Measurements from ENCODE around the gene CNTD1. TPM values are rescaled to one million over a fixed set of nuclear protein-coding genes. Genes with fewer than 3 reads are reported as not detected.
A peak's percentile ranks its signal among the peaks of the same experiment; 100 is the strongest.

Gene CNTD1
- polyA plus RNA-seq, 4 donors: 1.4 to 3.6 (median 2.3) TPM

DNA sequence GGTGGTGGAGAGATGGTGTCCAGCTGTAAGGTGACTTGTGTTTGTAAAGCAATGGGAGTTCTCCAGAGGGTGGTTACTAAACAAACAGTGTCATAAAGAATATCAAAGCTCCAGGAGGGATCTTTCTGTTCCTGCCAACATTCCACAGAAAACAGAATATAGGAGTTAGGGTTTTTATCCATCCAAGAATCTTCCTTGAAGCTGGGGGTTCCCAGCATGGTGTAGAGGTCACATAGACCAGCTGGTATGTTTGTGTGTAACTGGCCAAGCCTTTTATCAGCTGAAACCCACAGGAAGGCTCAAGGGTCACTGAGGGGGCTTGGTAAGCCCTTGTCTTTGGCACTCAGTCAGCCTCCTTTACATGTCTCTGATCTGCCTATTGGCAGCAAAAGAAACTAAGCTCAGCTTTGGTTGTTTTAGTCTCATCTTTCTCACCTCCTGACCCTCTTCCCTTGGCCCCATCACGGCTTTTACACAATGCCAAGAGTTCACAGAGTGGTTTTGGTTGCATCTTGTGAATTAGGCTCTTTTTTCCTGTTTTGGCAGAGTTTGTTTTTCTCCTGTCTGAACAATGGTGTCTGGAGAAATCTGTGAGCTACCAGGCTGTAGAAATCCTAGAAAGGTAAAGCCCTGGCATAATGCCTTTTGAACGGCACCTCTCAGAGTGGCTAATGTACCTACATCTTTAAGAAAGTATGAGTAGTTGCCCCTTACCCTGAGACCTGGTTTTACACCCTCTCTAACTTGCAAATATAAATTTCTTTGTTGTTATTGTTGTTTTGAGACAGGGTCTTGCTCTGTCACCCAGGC lies 4.6 kb downstream of the CNTD1 start:
- DNase-seq (ENCODE audit: low read depth in 4 of 4, low spot score in 3 of 4): no peak

DNA sequence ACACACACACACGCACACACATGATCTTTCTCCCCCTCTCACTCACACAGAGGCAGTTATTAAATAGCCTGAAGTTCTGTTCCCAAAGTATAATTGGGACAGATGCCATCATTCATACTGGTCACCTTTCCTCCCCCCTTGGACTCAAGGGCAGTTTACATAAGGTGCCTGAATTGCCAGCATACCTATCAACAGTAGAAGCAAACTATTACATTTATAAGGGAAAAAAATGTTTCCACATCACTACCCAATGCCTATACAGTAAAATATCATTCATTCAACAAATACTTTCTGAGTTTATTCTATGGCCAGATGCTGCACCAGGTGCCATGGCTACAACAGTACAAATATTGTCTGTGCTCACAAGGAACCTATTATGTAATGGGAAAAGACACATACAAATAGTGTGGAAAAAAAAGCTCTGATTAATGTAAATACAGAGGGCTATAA lies 6.3 kb downstream of the CNTD1 start:
- no peak for DNase-seq (ENCODE audit: low read depth in 4 of 4, low spot score in 3 of 4)

DNA sequence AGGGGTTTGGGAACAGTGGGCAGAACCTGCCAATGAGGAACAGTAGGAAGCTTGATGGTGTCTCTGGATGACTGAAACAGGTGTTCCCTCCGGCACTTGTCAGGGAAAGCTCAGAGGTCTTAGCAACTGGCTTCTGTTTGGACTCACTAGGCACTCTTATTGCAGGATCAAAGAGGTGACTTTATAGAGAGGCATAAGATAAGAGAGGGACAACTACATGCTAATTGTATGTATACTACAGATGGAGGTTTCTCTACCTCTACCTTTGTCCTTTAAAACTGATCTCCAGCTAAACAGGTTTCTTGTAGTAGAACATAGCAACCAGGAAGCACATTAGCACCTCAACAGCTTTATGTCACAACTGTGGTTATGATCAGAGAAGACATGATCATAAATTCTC lies 7.6 kb downstream of the CNTD1 start:
- no peak for DNase-seq (ENCODE audit: low read depth in 4 of 4, low spot score in 3 of 4)

DNA sequence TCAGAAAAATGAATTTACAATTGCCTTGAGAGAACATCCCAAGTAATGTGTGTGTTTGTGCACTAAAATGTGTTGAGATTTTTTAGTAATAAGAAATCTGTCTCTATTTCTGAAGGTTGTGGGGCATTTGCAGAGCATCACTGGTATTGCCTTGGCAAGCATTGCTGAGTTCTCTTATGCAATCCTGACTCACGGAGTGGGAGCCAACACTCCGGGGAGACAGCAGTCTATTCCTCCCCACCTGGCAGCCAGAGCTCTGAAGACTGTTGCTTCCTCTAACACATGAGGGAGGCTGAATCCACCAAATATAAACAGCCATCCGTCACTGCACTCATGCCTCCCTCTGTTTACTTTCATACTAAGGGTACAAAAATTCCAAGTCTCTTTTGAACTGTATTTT lies 10.6 kb downstream of the CNTD1 start:
- DNase-seq (ENCODE audit: low read depth in 4 of 4, low spot score in 3 of 4): no peak

DNA sequence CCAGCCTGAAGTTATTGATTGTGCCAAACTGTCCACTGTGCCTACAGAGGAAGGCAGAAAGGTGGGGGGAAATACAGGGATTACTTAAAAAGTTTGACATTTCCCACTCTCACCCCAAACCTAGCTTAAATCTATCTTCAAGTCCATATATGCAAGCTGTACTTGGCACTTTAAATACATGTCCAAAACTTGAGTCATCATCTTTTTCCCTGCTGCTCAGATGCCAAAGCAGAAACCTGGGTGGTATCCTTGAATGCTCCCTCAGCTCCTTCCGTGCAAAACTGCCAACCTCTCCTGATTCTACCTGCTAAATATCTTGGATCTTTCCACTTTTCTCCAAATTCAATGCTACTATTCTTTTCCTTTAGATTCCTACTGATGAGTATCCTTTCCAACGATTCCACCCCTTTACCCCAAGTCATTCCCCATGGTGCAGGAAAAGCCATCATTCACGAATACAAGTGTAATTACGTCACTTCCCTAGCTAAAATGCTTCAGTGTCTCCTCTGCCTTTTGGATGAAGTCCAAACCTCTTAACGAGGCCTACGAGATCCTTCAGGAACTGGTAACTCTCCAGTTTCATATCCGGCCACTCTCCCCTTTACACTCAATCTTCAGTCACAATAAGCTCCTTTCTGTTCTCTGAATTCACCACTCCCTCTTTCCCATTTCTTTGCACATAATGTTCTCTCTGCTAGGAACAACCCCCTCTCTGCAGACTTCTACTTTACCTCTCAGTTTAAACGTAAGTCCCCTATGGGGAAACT lies 16.2 kb downstream of the CNTD1 start:
- DNase-seq (ENCODE audit: low read depth in 4 of 4, low spot score in 3 of 4): no peak

DNA sequence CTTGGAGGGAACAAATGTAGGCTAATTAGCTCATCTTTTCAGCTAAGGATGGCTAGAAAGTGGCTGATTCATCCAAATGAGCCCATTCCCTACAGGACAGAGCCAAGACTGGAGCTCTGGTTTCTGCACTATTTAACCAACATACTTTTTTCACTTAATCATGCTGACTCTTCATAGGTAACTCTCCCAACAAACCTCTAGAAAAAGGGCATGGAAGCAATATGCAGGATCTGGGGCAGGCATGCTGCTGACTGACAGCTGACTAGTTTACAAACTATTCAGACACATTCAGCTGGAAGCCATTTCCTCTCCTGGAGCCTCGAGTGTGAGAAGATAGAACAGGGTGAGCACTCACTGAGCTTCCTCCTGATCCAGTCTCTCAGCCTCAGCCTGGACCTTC lies 19.2 kb downstream of the CNTD1 start:
- no peak for DNase-seq (ENCODE audit: low read depth in 4 of 4, low spot score in 3 of 4)

DNA sequence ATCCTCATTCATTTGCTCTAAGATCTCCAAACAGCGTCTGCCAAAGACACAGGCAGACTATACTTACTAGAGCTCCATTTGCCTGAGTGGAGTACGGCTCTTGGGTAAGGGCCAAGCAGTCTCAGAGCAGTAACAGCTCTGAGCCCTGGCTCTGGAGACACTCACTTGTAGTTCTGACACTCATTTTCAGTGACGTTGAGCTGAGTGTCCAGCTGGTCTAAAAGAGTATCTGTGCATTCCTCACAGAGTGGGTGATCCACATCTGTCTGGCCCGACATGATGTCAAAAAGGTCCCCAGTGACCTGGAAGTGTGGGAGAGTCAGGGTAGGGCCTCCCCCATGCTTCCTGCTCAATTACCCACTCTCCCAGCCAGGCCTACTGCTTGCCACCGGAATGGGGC lies 19.7 kb downstream of the CNTD1 start:
- no peak for DNase-seq (ENCODE audit: low read depth in 4 of 4, low spot score in 3 of 4)

DNA sequence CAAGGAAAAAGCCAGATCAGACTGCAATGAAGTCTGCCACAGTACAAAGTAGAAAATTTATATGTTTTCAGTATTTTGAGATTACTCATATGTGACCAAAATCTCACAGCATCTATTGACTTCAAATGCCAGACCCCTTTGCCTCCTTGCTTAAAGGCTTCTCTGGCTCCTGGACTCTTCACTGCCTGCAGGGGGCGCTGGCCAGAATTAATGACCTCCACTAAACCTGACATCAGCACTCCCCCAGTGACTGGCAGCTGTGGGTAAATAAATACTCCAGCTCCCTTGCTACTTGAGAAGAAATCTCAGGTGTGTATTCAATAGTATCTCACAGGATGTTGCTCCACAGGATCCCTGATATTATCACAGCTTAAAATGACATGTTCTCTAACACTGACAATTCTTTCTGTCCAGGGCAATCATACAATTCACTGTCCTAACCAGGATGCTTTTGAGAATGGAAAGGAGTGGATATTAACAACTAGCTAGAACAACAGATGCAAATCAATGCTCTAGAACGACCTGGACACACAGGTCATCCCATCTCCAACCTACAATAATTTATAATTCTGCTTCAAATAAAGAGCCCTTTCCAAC lies 21.4 kb downstream of the CNTD1 start:
- DNase-seq (ENCODE audit: low read depth in 4 of 4, low spot score in 3 of 4): no peak

DNA sequence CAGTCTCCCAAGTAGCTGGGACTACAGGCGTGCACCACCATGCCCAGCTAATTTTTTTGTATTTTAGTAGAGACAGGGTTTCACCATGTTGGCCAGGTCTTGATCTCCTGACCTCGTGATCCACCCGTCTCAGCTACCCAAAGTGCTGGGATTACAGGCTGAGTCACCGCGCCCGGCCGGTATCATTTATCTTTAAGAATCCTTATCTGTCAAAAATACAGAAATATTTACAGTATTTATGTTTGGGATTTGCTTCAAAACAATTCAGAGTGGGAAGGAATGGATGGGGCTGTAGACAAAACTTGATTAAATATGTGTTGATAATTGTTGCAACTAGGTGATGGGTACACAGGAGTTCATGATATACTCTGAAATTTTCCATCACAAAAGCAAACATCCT lies 22.5 kb downstream of the CNTD1 start:
- no peak for DNase-seq (ENCODE audit: low read depth in 4 of 4, low spot score in 3 of 4)

DNA sequence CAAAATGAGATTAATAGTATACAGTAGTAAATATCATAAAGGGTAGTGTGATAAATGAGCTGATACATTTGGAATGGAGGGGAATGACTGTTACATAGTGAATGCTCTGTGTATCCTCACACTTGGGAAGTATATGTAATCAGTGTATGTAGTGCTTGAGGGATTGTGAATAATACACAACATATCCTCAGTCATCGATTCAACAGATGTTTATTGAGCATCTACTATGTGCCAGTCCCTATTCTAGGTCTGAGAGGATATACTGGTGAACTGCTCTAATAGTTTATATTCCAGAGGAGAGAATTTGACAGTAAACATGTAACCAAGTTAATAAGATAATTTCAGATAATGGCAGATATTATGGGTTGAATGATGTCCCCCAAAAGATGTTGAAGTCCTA lies 28.8 kb downstream of the CNTD1 start:
- no peak for DNase-seq (ENCODE audit: low read depth in 4 of 4, low spot score in 3 of 4)

DNA sequence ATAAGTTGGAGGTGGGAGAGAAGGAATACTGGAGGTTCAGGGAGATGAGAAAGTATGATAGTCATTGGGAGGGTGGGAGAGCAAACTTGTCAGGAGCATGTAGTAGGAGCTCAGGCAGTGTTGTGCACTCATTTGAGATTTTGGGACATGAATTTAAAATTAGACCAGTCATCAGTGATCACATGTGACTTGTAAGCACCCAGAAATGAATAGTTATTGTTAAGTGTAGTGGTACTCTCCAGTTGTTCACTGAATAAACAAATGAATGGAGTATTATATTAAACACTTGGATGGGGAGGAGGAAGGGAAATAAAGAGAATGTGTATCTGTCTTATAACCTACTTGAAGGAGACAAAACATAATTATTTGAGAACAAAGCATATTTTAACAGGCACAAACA lies 32.3 kb downstream of the CNTD1 start:
- DNase-seq (ENCODE audit: low read depth in 4 of 4, low spot score in 3 of 4): no peak

DNA sequence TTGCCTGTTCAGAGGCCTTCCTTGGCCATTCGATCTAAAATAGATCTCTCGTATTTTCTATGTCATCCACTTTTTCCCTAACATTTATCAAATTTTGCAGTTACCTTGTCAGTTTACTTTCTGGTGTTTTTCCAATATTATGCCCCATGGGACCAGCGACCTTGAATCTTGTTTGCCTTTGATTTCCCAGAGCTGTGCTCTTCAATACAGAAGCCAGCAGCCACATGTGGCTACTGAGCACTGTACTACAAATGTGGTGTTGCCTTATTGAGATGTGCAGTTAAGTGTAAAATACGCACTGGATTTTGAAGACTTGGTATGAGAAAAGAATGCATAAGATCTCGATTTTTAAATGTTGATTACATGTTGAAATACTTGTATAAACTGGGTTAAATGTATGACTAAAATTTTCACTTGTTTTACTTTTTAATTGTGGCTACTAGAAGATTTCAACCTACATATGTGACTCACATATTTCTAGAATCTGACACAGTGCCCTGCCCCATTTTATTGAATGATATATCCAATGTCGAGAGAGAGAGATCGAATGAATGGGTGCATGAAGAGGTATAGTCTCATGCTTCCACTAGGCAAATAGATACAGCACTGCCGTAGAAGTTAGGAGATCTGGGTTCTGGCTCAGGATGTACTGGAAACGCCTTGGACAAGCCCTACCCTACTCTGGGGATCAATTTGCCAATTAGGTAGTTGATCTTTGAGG lies 33.7 kb downstream of the CNTD1 start:
- DNase-seq (ENCODE audit: low read depth in 4 of 4, low spot score in 3 of 4): no peak

DNA sequence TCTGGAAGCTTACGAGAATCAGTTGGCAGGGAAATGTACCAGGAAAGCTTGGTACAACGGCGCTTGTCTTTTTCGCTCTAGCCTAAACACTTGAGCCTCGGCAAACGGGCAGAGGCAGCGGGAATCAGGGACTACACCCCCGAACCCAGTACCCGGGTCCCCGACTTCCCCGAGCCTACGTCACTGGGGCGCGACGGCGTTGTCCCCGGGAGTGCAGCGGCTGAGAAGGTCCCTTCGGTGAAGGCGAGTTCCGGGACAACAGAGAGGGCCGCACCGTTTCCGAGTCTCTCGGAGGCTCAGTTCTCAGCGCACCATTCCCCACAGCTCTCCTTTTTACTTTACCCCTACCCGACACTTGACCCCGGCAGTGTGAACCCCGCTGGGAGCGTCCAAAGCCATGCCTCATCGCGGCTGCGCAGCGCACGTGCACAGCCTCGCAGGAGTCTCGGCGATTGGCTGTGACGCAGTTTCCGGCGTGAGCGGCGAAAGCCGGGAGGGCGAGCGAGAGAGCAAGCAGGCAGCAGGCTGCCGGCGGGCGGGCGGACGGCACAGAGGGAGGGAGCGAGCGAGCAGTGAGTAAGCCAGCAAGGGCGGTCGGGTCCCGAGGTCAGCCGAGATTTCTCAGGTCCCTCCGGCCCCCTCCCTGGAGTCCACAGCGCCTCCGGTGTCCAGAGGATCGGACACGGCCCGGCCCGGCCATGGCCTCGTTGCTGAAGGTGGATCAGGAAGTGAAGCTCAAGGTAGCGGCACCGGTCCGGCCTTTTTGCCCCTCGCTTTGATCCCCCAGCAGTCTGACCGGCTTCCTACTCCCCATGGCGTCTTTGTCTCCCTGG lies 34.5 kb downstream of the CNTD1 start, which contains the start of gene PSME3:
PSME3 (plus strand) TSS at position 464 of the 833 bp plus-strand sequence; CDS start at position 699, 235 bp downstream.
- peak; percentile 66 to 83 (median 78) for DNase-seq (ENCODE audit: low read depth in 4 of 4, low spot score in 3 of 4)

DNA sequence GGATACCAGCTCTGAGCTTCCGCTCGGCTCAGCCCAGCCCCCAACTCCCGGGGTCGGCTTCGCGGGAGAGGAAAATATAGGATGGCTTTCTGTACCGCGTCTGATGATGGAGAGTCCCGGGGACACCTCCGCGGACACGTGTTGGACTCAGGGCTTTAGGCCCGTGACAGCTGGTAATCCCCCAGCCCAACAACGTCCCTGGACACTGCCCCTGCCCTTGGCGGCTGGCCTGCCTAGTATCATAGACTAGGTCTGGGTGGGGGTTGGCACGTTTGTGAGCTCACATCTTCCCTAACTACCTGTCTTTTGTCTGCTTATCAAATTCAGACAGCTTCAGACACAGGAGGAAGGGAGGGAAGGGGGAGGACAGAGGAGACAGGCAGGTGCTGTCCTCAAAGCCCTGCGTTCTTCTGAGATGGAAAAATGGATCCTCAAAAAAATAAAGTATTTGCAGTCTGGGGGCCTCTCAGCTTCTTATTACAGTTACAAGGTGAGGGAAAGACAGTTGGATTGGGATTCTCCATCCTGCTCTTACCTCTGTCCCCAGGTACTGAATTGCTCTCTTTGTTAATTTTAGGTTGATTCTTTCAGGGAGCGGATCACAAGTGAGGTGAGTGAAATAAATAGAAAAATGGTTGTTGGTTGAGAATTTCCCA lies 35.2 kb downstream of the CNTD1 start:
- no peak for DNase-seq (ENCODE audit: low read depth in 4 of 4, low spot score in 3 of 4)

DNA sequence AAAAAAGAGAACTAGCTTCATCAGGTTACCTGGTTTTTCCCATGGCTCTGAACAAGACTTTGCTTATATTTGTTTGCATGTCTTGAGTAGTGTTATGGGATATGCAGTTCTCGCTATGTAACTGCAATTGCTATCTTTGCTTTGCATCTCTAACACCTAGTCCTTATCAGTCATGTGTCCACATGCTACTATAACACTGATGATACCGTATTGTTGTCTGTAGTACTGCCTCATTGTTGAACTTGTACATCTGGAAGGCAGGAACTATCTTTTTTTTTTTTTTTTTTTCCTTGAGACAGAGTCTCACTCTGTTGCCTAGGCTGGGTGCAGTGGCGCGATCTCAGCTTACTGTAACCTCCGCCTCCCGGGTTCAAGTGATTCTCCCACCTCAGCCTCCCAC lies 37.1 kb downstream of the CNTD1 start:
- no peak for DNase-seq (ENCODE audit: low read depth in 4 of 4, low spot score in 3 of 4)

DNA sequence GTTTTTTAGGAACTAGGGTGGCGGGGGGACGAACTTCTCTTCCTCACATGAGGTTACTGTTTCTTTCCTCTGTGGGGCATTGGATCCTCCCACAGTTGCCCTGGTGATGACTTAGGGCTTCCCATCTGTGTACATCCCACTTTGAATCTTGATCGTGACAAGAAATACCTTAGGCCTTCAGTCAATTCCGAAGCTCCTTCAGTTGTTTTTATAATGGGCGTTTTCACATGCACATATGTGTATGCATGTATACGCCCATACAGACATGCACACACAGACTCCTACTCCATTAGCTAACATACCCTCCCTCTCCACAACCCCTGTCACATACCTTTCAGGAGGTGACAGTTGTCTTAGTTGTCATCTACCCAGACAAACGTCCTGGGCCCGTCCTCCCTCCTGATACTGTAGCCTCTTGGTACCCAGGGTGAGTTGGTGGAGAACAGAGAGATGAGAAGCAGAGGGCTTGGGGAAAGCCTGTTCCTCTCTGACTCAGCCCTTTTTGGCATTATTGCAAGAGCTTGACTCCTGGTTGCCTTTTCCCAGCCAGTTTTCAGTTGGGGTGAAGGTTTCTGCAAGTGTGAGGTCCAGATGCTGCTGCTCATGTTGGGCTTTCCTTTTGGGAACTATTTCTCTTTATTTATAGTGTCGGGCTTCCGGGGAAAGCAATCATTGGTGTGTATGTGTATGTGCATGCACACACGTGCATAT lies 43.5 kb downstream of the CNTD1 start:
- no peak for DNase-seq (ENCODE audit: low read depth in 4 of 4, low spot score in 3 of 4)

DNA sequence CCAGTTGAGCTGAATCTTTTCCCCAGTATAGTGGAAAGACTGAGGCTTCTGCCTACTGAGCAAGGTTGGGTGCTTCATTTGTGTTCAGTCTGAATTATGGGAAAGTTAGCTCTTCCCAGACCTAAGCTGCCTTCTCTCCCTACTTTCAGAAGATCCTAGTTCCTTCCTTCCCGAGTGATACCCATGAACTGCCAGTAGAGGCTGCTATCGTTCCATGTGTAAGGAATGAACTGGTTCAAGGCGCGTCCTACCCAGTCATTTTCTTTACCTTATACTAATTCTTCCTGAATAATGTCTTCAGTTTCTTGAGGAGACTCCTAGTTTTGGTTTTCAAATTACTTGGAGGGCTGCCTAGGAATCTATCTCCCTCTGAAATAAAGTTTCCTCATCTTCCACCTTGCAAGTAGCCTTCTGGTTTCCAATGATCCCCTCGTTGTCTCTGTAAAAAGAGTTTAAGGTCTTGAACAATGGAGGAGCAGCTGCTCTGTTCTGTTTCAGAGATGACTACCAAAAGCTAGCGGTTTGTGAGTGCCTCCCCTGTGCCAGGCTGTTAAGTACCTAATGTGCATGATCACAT lies 44.8 kb downstream of the CNTD1 start:
- DNase-seq (ENCODE audit: low read depth in 4 of 4, low spot score in 3 of 4): no peak

DNA sequence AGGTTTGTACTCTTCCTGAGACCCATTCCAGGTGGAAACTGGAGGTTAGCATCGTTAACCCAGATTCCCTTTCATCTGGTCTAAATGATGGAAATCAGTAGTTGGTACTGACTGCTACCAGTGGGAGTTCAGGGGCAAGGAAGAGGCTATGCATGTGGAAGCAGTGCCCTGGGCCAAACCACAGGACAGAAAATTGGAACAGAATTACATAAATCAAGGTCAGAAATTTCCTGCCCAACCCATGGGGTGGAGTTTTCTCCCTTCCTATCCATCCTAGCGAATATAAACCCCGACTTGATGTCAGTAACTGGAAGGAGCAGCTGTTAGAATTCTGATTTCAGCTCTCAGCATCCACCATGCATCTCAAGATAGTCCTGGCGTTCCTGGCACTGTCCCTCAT lies 45.6 kb downstream of the CNTD1 start, which contains the start of gene AOC2:
AOC2 (plus strand) TSS at position 310 of the 400 bp plus-strand sequence; CDS start at position 357, 47 bp downstream.
- no peak for DNase-seq (ENCODE audit: low read depth in 4 of 4, low spot score in 3 of 4)

Measured in left renal pelvis (tissue), 4 donors.